ENCODE data around the gene MCF2L.
A peak's percentile ranks its signal among the peaks of the same experiment; 100 is the strongest.

MCF2L gene

GRCh38 chr13:113033054-113033850 is 64.2 kb downstream of the MCF2L start:
- no peak overlapping the region for H3K4me2 ChIP-seq (ENCODE audit: low read length)
- no peaks in the 10 kb centered on the region for H3K79me2 ChIP-seq (ENCODE audit: low read length)
- no peak for TF ChIP-seq CTCF (IDR thresholded peaks at IDR 0.05; ENCODE audit: low read depth, low read length)
- TF ChIP-seq EZH2phosphoT487 (IDR thresholded peaks at IDR 0.05; ENCODE audit: low read depth) = no peak
- no peak overlapping the region for H2AFZ ChIP-seq (ENCODE audit: low read depth, low read length)
- no peak overlapping the region for H3K4me3 ChIP-seq (ENCODE audit: low read length)
- H3K9me3 ChIP-seq (ENCODE audit: insufficient read depth, low read length) = no peaks in the 10 kb centered on the region
- no peaks in the 10 kb centered on the region for H3K36me3 ChIP-seq (replicated peaks; ENCODE audit: low read depth, low read length)
- no peak overlapping the region for H3K9ac ChIP-seq (ENCODE audit: low read length)
- H3K27me3 ChIP-seq (ENCODE audit: low read depth, low read length) = no peaks in the 10 kb centered on the region; the same call in 1 of the 2 replicates
- H4K20me1 ChIP-seq (ENCODE audit: insufficient read depth, low read length) = no peaks in the 10 kb centered on the region; the same call in none of the 2 replicates
- no peaks in the 10 kb centered on the region for H3K4me1 ChIP-seq (ENCODE audit: low read length)
- H3K27ac ChIP-seq (ENCODE audit: low read length) = no peak overlapping the region

DNA sequence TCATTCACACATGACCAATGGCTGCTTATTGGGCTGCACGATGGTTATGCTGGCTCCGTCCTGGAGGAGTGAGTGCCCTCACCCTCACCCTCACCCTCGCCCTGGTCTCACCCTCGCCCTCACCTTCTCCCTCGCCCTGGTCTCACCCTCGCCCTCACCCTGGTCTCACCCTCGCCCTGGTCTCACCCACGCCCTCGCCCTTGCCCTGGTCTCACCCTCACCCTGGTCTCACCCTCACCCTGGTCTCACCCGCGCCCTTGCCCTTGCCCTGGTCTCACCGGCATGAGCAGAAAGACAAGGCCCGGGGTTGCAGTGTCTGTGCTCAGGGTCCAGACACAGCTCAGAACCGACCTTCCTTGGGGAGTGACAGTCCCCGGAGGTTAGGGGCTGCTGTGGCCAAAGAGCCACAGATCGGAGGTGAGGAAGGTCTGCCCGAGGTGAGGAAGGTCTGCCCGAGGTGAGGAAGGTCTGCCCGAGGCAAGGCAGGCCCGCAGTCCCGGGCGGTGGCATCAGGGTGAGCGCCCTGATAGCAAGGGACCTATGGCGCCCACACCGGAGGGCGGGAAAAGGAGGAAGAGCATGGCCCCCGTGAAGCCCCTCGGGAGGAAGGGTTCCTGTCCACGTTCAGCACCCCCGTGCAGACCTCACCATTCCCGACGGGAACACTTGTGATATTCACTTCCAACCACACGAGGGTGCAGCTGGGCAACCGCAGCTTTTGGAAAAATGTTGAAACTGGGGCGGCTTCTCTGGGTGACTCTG is 65.6 kb downstream of the MCF2L start:
- H3K27ac ChIP-seq (ENCODE audit: low read length) = no peak overlapping the region
- no peaks in the 10 kb centered on the region for H3K4me1 ChIP-seq (ENCODE audit: low read length)
- H3K9ac ChIP-seq (ENCODE audit: low read length) = no peak overlapping the region
- no peak overlapping the region for H3K4me2 ChIP-seq (ENCODE audit: low read length)
- H3K27me3 ChIP-seq (ENCODE audit: low read depth, low read length) = peaks cover 5% of the 10 kb centered on the region; the same call in 1 of the 2 replicates
- no peak overlapping the region for H2AFZ ChIP-seq (ENCODE audit: low read depth, low read length)
- H4K20me1 ChIP-seq (ENCODE audit: insufficient read depth, low read length) = no peaks in the 10 kb centered on the region
- TF ChIP-seq EZH2phosphoT487 (IDR thresholded peaks at IDR 0.05; ENCODE audit: low read depth) = no peak
- TF ChIP-seq CTCF (IDR thresholded peaks at IDR 0.05; ENCODE audit: low read depth, low read length) = peak; percentile 19
- H3K79me2 ChIP-seq (ENCODE audit: low read length) = no peaks in the 10 kb centered on the region
- H3K4me3 ChIP-seq (ENCODE audit: low read length) = no peak overlapping the region
- H3K36me3 ChIP-seq (replicated peaks; ENCODE audit: low read depth, low read length) = no peaks in the 10 kb centered on the region
- H3K9me3 ChIP-seq (ENCODE audit: insufficient read depth, low read length) = no peaks in the 10 kb centered on the region

- Histone ChIP-seq H3K27ac (ENCODE audit: low read length) (no peak overlapping the region), H3K27me3 (ENCODE audit: low read depth, low read length) (peaks cover 5% of the 10 kb centered on the region; the same call in 1 of the 2 replicates), H3K9ac (ENCODE audit: low read length) (no peak overlapping the region), H2AFZ (ENCODE audit: low read depth, low read length) (no peak overlapping the region), H4K20me1 (ENCODE audit: insufficient read depth, low read length) (no peaks in the 10 kb centered on the region), H3K4me2 (ENCODE audit: low read length) (no peak overlapping the region), H3K36me3 (replicated peaks; ENCODE audit: low read depth, low read length) (no peaks in the 10 kb centered on the region), H3K79me2 (ENCODE audit: low read length) (no peaks in the 10 kb centered on the region), H3K4me1 (ENCODE audit: low read length) (no peaks in the 10 kb centered on the region), H3K9me3 (ENCODE audit: insufficient read depth, low read length) (no peaks in the 10 kb centered on the region), H3K4me3 (ENCODE audit: low read length) (no peak overlapping the region)
- TF ChIP-seq CTCF (IDR thresholded peaks at IDR 0.05; ENCODE audit: low read depth, low read length) (no peak), EZH2phosphoT487 (IDR thresholded peaks at IDR 0.05; ENCODE audit: low read depth) (no peak)
Measured at GRCh38 chr13:113035213-113035800, 66.3 kb downstream of the MCF2L start.

DNA sequence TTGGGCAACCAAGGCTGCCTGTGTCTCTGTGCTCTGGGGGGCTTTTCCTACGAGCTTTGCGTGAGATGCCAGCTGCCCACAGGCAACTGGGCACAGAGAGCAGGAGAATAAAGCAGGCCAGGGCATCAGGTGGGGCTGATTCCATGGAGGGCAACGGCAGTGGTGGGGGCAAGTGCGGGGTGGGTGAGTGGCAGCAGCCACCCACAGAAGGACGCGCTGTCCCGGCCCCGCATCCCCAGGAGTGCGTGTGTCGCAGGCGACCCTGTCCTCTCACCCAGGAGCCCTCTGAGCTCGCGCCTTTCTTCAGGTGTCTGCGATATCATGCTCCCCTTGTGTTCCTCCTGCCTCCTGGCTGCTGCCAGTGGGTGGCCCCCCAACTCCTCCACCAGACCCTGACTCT is 67.4 kb downstream of the MCF2L start:
- H3K79me2 ChIP-seq (ENCODE audit: low read length) = no peaks in the 10 kb centered on the region
- H3K4me2 ChIP-seq (ENCODE audit: low read length) = no peak overlapping the region
- H3K4me3 ChIP-seq (ENCODE audit: low read length) = no peak overlapping the region
- H3K4me1 ChIP-seq (ENCODE audit: low read length) = no peaks in the 10 kb centered on the region
- H3K36me3 ChIP-seq (replicated peaks; ENCODE audit: low read depth, low read length) = no peaks in the 10 kb centered on the region
- H3K9ac ChIP-seq (ENCODE audit: low read length) = no peak overlapping the region
- H4K20me1 ChIP-seq (ENCODE audit: insufficient read depth, low read length) = no peaks in the 10 kb centered on the region
- no peak overlapping the region for H2AFZ ChIP-seq (ENCODE audit: low read depth, low read length)
- peaks cover 5% of the 10 kb centered on the region; the same call in 1 of the 2 replicates for H3K27me3 ChIP-seq (ENCODE audit: low read depth, low read length)
- no peaks in the 10 kb centered on the region for H3K9me3 ChIP-seq (ENCODE audit: insufficient read depth, low read length)
- no peak for TF ChIP-seq CTCF (IDR thresholded peaks at IDR 0.05; ENCODE audit: low read depth, low read length)
- no peak for TF ChIP-seq EZH2phosphoT487 (IDR thresholded peaks at IDR 0.05; ENCODE audit: low read depth)
- H3K27ac ChIP-seq (ENCODE audit: low read length) = no peak overlapping the region

Data from OCI-LY3 (cell line).